Activated CD8-positive, alpha-beta memory T cell treated with anti-CD3 and anti-CD28 coated beads, Interleukin-2, amount 50 U/mL, for 24 hours (primary cell): ENCODE data around the gene ZNF341.

Experiments
- DNase-seq: peaks from one replicate; pipeline ENCODE4 v3.0.0-alpha.2; 2020; ENCODE audit errors: extremely low read depth

Gene ZNF341

DNA sequence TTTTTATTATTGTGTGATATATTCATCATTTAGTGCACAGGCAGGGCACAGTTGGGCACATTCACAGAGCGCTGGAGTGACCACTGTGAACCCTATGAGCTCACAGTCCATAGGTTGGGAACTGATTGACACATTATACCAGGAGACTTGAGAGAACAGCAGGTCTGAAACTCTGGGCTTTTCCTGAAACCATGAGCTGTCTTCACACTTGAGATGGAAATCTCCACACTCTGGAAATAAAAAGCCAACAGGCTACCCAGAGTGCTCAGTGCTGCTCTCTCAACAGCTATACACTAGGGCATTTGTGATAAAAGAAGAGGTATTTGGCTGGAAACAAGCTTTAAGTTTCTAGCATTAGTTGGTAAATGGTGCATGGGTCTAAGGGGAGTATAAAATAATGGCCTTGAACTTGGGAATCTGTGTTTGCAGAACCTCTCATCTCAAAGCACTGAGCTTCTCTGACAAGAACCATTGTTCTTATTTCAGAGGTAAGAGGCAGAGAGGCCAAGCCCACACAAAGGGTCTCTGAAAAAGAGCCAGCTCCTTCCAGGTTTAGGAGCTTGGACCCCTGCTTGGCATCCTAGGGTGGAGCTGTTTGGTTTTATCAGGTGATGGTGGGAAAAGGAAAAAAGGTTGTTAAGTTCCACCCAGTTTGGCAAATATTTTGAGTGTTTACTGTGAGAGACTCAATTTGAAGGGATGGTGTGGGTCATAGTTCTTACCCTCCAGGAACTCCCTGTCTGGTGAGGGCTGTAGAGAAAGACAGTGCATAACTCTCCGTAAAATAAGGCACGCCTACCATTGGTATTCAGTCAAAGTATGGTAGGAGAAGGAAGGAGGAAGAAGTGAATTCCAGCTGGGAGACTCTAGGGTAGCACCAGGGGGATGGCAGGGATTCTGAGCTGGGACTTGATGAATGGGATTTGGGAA lies 93.8 kb downstream of the ZNF341 start:
- no peak for DNase-seq

DNA sequence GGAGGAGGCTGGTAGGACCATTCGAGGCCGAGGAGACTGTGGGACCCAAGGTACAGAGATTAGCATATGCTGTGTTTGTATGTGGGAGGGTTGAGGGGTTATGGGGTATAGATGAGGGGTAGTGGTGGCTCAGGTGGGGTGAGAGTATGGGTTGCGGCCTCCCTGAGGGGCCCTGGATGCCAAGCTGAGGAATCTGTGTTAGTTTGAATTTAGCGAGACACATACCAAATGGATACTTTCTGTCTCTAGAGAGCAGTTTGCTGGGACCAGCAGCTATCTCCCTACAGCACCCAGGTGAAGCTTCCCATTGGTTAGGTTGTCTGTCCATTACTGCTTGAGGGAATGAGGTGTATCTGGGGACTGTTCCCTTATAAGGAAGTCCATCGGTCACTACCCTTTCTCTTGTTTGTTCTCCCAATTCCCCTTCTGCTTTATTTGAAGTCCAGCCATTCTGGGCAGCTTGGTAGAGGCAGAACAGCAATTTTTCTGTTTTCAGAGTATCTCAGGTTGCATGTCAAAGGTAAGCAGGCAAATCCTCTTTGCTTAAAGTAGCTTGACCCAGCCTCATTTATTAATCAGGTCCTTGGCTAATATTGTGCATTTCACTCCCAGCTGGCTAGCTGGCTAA lies 94.6 kb downstream of the ZNF341 start:
- no peak for DNase-seq

DNA sequence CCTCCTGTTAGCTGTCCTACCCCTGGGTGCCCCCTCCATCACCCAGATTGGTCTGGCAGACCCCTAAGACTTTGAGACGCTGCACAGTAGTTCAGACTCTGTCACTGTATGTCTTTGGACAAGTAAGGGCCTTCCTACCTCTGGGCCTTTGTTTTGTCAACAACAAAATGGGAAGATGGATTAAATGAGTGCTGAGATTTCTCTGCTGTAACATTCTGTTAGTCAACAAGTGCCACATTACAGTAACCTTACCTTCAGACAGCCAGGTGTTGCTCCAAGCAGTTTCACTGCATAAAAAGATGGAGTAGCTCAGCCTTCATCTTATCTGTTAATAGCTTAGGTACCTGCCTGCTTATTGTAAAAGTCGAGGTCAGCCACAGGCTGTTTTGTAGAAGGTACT lies 95.3 kb downstream of the ZNF341 start:
- DNase-seq = no peak

DNA sequence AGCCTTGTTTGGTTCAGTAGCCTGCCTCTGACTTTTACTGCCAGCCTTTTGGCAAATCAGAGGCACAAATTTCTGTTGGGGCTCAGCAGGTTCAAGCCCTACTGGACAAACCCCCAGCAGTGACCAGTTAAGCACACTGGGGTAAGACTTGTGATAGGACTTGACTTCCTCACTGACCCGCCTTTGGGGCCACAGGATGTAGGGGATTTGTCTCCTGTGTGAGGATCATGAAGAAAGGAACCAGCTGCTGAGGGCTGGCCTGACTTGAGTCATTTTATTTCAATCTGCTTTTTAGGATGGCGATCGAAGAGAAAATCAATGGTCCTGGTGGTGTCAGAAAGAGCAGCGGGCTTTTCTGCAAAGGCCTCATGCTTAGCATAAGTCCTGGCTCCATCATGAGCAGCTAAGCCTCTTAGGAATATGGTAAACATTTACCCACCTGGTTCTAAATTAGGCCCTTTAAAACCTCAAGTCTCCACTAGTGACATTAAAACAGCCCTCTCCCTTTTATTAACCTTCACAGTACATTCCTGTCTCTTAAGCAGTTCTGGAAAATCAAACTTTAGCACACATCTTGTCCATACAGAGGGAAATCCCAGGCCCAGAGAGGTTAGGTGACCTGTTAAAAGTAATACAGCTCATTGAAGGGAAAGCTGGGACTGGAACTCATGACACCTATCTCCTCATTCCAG lies 96.0 kb downstream of the ZNF341 start:
- DNase-seq = no peak

DNA sequence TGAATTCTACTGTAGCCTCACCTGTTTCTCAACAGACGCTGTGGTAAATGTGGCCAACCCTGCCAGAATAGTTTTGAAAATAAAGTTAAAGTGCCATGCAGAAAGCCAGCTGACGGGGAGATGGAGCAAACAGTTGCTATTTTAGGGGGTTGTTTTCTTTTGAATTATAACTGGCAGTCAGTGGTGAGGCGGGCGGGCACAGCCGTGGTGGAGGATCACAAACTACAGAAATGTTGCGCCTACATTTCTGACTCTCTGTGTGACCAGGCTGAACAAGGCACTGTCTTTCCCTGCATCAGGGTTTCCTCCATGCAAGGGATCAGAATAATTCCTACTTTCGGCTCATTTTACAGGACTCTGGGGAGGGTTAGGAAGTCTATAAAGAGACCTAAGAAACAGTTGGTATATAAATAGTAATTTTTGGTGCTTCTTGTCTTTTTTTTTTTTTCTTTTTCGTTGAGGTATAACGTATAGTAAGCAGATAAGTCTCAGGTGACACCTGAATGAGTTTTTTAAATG lies 96.6 kb downstream of the ZNF341 start:
- DNase-seq = no peak

DNA sequence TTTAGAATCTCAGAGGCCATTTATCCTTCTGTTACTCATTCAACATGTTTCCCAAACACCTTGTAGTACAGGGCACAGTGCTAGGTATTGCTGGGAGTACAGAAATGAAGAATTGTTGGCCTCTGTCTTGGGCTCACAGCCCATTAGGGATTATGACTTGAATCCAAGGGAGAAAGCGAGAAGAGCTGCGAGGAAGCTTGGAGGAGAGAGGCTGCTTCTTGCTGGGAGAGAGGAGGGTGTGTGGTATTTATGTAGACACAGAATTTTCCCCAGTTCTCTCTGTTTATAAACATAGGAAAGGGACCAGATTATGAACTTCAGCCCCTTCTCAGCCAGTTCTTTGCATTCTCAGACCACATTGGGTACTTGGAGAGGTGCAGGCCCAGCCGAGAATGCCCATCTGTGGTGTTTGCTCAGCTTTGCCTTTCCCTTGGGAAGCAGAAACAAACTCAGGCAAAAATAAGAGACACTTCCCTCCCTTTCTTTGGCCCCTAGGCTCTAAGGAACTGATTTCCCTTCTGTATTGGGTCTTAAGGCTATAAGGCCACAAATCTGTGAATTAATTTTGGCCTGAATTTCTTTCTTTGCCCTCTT lies 97.3 kb downstream of the ZNF341 start:
- no peak for DNase-seq

DNA sequence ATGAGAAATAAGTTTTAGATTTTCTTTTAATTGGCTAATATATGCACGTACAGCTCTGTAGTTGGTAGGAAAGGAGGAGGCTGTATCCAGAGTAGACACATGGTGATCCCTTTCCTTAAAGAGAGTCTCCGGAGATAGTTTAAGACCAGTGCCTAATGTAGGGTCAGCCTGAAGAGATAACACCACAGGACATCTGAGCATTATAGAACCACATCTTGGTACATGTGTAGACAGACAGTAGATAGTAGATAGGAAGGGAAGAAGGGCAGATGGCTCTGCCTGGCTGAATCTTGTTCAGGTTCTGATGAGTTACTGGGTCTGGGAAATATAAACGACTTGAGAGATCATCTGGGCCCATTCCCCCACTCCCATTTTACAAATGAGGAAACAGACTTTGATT lies 97.8 kb downstream of the ZNF341 start:
- no peak for DNase-seq

DNA sequence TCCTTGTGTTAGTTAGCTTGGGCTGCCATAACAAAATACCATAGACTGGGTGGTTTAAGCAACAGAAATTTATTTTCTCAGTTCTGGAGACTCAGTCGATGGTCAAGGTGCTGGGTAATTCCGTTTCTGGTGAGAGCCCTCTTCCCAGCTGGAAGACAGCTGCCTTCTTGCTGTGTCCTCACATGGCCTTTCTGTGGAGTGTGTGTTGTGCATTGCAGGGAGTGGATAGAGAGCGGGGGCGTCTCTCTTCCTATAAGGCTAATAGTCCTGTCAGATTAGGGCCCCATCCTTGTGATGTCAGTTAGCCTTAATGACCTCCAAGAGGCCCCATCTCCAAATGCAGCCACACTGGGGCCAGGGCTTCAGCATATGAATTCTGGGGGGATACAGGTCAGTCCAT lies 98.6 kb downstream of the ZNF341 start:
- DNase-seq = no peak

DNA sequence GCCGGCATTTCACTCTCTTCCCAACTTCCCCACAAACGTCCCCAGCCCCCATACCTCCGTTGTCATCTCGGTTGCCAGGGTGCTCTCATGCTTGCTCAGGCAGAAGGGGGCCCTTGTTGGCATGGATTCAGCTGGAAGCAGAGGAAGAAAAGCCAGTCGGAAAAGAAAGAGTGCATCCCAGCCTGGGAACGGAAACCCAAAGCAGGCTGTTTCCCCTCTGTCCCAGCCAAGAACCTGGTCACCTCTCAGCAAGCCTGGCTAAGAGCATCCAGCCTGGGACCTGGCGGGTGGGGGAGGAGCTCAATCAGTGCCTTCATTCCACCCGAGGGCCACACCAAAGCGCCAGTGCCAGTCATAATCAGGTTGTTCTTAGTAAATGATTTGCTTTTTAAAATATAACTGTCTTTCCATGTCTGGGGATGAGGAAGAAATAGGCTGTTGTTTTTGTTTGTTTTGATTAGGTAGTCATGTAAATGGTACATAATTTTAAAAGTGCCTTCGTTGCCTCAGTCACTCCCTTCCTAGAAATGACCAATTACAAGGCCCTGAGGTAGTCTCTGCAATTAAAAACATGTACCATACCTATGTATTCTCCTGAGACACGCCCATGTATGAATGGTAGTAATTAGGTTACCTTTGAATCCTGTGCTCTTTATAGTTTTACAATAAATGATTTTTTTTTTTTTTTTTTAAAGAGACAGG lies 100.5 kb downstream of the ZNF341 start:
- no peak for DNase-seq

DNA sequence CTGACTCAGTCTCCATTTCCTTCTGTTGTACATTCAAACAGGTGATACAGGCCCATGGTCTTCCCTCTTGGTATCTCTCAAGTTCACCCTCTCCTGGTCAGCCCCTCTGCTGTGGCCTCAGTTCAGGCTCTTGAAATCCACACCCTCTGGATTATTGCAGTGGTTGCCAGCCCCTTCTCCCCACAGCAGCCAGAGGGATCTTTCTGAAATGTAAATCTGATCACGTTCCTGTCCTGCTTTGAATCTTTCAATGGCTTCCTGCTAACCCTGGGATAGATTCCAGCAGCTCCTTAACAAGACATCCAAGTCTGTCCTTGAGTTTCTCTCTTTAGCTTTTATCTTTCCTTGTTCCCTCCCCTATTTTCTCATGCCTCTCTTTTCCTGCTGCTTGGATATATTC lies 101.5 kb downstream of the ZNF341 start:
- DNase-seq = no peak

DNA sequence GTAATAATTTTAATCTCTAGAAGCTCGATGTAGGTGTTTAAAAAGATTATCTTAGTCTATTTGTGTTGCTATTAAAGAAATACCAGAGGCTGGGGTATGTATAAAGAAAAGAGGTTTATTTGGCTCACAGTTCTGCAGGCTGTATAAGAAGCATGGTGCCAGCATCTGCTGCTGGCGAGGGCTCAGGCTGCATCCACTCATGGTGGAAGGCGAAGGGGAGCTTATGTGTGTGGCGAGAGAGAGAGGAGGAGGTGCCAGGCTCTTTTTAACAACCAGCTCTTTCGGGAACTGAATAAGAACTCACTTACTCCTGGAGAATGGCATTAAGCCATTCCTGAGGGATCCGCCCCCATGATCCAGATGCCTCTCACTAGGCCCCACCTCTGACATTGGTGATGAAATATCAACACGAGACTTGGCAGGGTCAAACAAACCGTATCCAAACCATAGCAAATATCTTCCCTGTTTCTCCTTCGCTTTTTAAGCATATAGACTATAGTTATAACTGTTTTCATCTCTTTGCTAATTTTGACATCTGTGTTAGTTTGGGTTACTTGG lies 103.9 kb downstream of the ZNF341 start:
- no peak for DNase-seq

DNA sequence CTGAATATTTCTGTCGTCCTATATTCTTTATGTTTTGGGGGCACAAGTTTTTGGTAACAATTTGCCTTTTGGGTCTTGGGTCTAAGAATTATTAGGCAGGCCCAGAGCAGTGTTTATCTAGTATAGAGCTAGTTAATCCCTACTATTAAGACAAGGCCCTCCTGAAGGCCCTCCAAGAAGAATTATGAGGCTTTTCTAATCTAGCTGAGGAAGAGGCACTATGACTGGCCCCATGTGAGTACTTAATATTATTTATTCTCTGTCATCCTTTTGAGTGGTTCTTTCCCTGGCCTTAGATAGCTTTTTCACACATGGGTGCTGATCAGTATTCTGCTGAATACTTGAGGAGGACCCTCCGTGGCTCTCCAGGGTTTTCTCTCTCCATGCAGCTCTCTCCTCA lies 104.5 kb downstream of the ZNF341 start:
- no peak for DNase-seq

DNA sequence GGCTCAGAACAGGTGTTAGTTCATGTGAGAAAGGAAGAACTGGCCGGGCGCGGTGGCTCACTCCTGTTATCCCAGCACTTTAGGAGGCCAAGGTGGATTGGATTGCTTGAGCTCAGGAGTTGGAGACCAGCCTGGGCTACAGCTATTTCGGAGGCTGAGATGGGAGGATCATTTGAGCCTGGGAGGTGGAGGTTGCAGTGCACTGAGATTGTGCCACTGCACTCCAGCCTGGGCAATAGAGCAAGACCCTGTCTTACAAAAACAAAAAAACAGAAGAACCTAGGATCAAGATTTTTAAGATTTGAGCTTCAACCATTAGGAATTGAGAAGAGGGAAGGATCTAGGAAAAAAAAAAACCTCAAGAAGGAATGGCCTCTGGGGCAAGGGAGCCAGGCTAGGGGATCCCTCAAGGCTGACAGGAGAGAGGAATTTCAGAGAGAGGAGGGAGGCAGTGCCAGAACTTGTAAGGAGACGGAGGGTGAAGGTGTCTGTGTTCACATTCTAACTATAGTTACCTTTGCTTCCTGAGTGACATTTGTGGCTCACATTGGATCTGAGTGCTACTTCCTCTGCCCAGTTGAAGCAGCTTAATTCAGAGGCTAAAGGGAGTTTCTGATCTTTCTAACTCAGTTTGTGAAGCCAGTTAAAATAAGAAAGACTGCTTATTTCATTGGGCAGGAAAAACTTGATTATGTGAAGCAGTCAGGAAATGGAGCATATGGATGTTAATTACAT lies 105.5 kb downstream of the ZNF341 start:
- no peak for DNase-seq

DNA sequence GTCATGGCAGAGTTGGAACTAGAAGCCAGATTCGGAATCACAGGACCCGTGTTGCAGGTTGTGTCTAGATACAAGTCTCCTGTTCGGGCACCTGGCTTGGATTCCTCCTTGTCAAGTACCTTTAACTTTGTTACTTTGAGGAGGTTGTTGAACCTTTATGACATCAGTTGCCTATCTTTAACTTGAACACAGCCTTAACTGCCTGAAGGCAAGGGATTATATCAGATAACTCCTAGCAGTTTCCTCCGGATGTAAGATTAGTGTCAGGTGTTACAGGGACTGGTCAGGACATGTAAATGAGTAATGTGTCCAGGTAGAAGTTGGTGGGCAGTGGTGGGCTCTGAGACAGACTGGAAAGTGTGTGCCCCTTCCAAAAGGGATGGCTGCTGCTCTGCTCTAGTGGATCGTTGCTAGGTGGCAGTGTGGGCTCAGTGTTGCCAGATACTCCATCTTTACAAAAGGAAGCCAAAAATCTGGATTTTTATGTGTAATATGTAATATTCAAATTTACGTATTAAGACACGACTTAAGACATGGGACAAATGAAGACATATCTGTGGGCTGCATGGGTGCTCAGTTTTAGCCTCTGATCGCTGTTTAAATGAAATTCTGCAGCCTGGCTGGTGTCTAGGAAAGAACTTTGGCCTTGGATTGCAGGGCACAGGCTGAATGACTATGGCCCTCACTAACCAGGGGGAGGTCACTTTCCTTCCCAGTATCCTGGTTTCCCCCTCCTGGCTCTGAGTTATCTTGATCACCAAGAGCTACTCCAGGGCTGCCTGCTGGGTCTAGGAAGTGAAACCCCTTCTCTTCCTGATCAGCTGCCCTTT lies 106.5 kb downstream of the ZNF341 start:
- DNase-seq = no peak

DNA sequence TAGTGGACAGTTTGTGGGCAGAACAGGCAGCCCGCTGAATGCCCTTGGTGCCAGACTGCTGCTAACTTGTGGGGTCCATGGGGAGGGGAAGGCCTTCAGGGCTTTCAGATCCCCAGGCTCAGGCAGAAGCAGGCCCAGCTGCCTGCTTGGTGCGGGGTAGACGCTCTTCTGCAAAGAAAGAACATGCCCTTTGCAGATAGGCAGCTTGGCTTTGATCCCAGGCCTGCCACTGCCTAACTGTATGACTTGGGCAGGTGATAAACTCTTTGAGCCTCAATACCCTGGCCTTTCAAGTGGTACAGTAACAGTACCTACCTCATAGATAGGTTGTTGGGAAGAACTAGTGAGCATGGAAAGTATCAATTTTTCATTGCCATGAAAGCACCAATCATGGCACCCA lies 107.8 kb downstream of the ZNF341 start:
- no peak for DNase-seq

DNA sequence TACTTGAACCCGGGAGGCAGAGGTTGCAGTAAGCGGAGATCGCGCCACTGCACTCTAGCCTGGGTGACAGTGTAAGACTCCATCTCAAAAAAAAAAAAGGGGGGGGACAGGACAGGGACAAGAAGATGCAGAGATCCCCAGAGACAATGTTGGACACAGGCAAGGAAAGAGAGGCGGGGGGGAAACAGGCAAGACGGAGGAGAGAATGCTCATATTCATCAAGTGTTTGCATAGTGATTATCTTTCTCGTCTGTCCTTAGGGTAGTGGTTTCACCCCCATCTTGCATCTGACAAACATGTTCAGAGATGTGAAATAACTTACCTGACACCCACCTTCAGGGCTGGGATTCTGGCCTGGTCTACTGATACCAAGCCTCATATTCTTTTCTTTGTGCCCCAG lies 108.4 kb downstream of the ZNF341 start:
- no peak for DNase-seq

DNA sequence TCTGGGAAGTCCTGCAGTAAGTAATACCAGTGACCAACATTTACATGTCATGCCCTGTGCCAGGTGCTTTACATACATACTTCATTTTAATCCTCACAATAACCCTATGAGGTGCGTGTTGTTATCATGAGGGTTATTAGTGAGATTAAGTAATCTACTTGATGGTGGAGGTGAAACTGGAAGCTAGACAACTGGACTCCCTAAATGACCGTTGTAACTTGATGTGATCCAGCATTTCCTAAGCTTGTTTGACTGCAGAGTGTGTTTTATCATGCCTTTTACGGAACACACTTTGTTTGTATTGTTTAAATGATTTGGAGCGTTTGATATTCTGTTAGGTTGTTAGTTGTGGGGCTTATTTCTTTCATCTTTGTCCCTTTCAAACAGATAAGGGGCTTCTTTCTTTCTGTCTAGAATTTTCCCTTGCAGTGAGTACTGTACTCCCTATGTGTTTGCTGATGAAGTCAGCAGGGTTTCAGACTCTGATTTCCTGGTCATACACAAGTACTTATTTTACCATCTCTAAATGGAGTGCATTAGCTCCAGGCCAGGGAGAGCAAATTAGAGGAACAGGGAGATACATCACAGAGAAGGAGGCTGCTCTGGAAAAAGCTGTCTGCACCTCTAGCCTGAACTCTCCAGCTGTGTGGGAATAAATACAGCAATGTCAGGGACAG lies 109.1 kb downstream of the ZNF341 start:
- no peak for DNase-seq

DNA sequence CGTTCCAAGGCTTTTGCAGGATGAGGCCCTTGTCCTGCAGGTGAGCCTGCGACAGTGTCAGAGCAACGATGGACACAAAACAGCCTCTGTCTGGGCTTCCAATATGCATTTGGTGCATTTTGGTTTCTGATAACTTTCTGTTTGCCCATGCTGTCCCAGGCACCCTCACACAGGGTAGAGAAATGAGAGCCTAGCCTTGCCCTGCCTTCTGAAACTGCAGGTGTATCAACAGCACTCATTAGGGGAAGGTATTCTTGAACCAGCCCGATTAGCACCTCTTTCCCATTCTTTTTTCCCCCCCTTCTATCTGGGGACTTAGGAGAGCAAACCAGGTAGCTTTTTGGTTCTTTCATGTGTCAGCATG lies 109.6 kb downstream of the ZNF341 start:
- DNase-seq = no peak
